Heart left ventricle (tissue), 13 donors: ENCODE data around the gene NGEF.

ENCODE experiments used
- POLR2A ChIP-seq, 2 donors: fragments of 450-650 bp; IDR thresholded peaks; one replicate each; pipeline ENCODE4 v1.6.1; 2017; ENCODE audit warnings: antibody characterized with exemption in 2 of 2, mild to moderate bottlenecking in 2 of 2, moderate library complexity in 2 of 2
- TF ChIP-seq, protein P1 (sequence below), 12 donors: fragments of 200-600 bp; sonication (generic) in 4 of 12; IDR thresholded peaks; one replicate each; pipeline versions ENCODE4 v1.5.0 to v1.8.0; 2018 to 2022; ENCODE audit warnings: antibody characterized with exemption in 12 of 12, mild to moderate bottlenecking in 5 of 12
- donor health status: ischemic (EF 13 %, LVEDD 7.1; RV severe dilation, severe dysfunction).
- donor health status: DM: no; HTN: yes; CAD: no.
- donor health status: DM: no; HTN: no; CAD: no.
- donor health status: ischemic (EF 25% LVEDD 6.9; RV normal size, moderate dysfunction).
- donor health status: ischemic (EF 25% LVEDD 5.7; RV mildly dilated, moderate dysfunction).
- donor health status: ischemic (EF 35%, LVEDD 5.7; RV mildly dilated, moderate dysfunction).
- donor health status: nonischemic (EF 11% LVEDD 7.7; RV severe dilation, severe dysfunction).
- donor health status: DM: yes; HTN: yes; CAD: no.
- donor health status: PGD.
- donor health status: ischemic (EF 29% LVEDD 5.4; RV normal size, mild dysfunction).
- donor health status: nonischemic (EF 23%, LVEDD 6.1; RV moderate dilation, normal function).

DNA sequence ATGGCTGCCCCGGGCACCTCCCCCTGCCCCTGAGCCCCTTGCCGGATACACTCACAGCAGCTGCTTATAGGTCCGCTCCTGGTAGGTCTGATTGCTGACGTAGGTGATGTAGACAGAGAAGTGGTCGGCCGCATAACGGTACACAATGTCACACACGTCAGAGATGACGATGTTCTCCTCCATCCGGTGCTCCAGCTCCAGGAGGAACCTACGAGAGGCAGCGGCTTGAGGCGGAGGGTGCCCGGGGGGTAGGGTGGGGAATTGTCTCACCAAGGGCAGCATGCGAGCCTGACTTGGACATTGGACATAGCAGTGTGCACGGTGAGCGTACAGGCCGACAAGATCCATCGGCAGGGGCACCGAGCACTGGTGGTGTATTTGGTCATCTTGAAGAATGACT is 120.2 kb downstream of the NGEF start:
- TF ChIP-seq, protein P1, sequence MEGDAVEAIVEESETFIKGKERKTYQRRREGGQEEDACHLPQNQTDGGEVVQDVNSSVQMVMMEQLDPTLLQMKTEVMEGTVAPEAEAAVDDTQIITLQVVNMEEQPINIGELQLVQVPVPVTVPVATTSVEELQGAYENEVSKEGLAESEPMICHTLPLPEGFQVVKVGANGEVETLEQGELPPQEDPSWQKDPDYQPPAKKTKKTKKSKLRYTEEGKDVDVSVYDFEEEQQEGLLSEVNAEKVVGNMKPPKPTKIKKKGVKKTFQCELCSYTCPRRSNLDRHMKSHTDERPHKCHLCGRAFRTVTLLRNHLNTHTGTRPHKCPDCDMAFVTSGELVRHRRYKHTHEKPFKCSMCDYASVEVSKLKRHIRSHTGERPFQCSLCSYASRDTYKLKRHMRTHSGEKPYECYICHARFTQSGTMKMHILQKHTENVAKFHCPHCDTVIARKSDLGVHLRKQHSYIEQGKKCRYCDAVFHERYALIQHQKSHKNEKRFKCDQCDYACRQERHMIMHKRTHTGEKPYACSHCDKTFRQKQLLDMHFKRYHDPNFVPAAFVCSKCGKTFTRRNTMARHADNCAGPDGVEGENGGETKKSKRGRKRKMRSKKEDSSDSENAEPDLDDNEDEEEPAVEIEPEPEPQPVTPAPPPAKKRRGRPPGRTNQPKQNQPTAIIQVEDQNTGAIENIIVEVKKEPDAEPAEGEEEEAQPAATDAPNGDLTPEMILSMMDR (IDR thresholded peaks at IDR 0.05) = no peak
- no peak for TF ChIP-seq POLR2A (IDR thresholded peaks at IDR 0.05)
